ENCODE measurements around the gene CNKSR3.

The CNKSR3 gene

DNA sequence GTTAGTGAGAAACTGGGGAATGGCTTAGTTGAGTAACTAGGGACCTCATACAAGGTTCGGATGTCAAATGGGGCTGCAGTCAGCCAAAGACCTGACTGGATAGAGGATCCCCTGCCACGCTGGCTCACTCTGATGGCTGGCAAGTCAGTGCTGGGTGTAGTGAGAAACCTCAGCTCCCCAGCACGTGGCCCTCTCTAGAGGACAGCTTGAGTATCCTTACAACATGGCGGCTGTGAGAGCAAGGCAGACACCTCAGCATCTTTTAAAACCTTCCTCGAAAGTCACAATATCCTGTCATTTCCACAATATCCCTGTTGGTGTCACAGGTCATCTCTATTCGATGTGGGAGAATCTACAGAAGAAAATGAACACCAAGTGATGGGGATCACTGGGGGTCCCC is 127.2 kb downstream of the CNKSR3 start:
- DNase-seq (ENCODE audit: low read depth): no peak

DNA sequence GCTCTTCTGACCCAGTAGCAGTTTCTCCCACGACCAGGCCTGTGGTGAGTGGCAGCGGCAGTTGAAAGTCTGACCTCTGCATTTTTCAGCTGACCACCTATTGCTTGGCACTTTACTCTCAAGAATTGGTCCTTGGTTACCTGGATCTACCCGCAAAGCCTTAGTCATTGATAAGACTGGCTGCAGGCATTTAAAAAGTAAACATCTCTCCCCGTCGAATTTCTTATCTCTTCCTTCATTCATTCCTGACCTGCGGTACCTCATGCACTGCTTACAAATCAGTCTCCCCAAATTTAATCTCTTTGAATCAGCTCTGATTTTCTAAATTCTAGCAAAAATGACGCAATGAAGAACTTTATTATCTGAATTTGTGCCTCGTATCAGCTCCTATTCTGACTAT is 127.7 kb downstream of the CNKSR3 start:
- DNase-seq (ENCODE audit: low read depth): no peak

DNA sequence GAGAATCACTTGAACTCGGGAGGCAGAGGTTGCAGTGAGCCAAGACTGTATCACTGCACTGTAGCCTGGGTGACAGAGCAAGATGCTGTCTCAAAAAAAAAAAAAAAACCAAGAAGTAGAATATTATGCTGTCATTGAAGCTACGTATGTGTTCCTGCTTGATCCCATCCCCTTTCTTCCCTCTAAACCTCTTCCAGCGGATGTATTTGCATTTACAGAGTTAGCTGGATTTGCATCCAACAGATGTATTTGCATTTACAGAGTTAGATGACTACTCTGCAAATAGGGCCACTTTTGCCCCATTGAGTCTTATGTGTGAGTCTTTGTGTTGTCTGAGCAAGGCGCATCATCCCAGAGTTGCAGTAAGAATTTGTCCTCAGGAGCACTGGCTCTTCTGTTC is 128.9 kb downstream of the CNKSR3 start:
- DNase-seq (ENCODE audit: low read depth): no peak

DNA sequence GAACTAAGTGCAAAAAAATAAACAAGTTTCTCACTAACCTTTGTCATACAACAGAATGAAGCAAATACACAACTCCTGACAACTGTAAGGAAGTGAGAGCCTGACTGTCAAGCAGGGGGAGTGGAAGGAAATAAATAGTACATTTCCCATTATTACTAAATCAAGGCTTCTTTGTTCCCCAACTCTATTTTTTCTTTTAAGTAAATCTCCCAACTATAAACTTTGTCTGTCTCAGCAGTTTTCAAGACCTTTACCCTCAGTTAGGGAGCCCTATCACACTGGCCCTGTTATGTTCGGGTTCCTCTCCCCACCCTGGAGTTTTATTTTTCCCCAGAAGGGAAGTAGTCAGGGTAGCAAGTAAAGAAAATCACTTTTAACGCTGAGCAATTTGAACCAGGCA is 129.7 kb downstream of the CNKSR3 start:
- no peak for DNase-seq (ENCODE audit: low read depth)

DNA sequence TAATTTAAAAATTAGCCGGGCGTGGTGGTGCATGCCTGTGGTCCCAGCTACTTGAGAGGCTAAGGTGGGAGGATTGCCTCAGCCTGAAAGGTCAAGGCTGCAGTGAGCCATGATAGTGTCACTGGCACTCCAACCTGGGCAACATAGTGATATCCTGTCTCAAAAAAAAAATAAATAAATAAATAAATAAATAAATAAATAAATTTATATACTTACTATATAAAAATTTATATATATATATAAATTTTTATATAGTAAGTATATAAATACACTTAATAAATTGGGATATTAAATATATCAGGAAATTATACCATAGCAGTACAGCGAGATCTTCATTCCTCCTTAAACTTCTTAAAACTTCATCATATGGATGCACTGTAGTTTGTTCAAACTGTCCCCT is 130.9 kb downstream of the CNKSR3 start:
- no peak for DNase-seq (ENCODE audit: low read depth)

DNA sequence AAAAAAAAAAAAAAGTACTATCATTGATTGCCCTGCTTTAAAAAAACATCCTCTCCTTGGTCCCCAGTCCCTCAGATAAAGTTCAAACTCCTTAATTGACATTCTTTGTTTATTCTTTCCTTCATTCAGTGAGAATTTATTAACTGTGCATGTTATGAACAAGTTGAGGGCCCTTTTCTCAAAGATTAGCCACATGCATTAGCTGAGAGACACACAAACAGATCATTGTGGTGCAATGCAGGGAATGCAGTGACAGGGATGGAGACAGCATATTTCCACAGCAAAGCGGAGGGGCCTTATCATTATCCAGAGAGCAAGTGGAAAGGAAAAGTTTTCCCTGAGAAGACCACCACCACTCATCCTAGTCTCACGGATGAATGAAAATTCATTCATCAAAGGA is 132.0 kb downstream of the CNKSR3 start:
- no peak for DNase-seq (ENCODE audit: low read depth)

DNA sequence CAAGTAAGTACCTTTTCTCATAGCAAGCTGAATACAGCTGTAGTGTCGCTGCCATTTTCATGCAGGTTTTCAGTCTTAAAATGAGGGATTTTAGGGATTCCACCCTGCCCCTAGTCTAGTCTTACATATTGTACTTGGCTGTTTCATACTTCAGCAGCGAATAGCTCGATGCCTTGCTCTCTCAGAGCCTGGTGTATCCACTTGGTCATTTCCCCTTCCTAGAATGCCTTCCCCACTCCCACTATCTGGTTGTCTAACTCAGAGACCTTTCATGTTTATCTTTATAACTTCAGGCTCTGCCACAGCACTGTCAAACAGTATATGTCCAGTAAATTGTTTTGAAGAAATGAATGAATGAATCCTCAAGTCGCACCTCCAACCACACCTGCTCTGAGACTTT is 132.8 kb downstream of the CNKSR3 start:
- DNase-seq (ENCODE audit: low read depth): no peak

DNA sequence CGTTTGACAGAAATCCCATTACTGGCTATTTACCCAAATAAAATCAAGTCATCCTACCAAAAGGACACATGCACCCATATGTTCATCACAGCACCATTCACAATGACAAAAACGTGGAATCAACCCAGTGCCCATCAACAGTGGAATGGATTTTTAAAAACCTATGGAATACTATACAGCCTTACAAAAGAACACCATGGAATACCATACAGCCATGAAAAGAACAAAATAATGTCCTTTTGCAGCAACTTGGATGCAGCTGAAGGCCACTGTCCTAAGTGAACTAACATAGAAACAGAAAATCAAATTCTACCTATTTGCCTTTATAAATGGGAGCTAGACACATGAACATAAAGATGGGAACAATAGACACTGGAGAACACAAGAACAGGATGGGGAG is 136.5 kb downstream of the CNKSR3 start:
- no peak for DNase-seq (ENCODE audit: low read depth)

DNA sequence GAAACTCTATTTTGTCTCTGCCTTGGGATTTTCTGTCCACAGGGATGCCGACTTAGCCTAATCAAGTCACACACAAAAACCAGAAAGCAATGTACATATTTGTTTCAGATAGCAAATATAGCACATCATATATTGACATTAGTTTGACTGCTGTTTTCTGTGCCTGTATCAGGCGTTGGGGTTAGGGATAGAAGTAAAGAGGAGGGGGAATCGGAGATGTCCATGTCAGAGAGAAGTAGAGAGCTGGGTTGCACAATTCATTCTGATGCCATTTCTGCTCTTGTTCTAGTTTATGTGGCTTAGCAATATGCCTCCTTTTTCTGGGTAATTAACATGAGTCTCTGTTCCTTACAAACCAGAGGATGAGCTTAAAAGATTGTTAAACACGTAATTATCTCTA is 139.2 kb downstream of the CNKSR3 start:
- no peak for DNase-seq (ENCODE audit: low read depth)

DNA sequence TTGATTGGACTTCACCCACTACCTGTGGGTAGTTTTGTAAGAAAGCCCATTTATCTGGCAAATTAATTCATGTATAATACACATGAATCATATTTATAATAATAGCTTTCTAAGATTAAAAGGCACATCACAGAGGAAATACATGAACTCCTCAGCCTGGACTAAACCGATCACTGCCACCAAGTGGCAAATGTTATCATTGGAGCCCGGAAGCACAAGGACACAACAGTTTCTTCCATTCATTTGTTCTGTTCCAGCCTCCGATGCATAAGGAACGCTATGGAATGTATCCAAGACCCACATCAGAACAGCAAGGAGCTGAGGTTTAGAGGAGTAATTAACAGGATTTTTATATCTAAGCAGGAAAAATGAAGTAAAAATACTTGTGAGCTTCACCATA is 139.9 kb downstream of the CNKSR3 start:
- DNase-seq (ENCODE audit: low read depth): peak; percentile 39

DNA sequence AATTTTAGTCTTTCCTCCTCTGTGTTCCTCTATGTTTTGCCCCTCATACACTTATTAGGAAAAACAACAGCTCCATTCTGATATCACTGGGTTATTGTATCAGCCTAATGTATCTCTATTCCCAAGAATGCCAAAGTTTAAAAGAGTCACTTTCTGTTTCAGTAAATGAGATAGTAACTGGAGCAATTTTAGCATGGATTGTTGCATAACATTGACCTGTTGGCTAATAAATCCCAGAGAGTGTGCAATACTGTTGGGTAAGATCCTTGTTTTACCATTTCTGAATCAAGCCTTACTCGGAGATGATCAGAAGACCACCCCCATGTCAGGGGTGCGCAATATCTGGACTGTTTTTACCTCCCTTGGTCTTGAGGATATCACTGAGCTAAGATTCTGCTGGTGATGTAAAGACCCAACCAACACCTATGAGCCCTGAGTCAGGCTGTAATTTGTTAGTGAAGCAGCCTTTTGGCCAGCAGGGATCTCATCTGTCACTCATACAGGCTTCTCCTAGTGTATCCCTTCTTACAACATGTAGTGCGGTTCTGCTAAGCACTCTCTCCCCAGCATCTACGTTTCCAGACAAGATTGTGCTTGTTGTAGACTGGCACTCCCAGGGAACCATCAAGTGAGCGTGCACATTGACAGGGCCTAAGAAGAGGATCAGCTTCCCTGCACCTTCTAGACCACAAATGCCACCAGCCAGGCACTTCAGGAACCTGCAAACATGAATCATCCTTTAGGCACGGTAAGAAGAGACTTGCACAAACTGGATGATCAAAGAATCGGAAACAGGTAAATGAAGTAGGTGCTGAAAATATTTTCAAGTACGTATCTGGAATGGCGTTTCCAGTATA is 142.4 kb downstream of the CNKSR3 start:
- DNase-seq (ENCODE audit: low read depth): peak; percentile 17

DNA sequence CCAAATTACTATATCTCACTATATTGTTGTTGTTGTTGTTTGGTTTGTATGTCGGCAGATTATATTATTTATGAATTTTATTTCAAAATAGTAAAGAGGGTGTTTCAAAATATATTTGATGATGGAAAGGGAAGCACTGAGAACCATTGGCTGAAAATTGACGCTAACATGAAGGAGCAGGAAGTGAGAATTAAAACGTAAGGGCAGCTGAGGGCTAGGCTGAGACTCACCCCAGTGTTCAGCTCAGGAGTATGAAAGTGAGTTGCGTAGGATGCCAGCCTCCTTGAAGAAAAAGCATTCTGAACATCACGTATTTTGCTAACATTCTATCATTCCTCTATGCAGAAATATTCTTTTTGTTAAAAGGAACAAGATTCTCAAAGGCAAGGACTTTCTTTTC is 143.1 kb downstream of the CNKSR3 start:
- DNase-seq (ENCODE audit: low read depth): no peak

DNA sequence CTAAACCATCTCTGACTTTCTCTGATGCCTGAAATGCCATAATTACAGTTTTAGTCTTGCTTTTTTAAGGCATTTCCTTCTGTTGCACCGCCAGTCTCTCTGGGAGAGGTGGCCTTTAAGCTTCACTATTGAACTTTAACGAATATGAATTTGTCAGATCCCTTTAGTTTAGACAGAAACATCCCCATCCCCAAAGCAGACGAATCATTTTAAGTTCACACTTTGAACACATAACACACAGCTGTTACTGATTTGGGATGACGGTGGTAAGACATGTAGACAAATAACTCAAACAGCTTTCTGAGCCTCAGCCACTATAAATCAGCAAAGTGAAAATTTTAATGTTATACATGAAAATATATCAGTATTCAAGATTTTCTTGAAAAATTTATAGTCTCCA is 146.7 kb downstream of the CNKSR3 start:
- no peak for DNase-seq (ENCODE audit: low read depth)

DNA sequence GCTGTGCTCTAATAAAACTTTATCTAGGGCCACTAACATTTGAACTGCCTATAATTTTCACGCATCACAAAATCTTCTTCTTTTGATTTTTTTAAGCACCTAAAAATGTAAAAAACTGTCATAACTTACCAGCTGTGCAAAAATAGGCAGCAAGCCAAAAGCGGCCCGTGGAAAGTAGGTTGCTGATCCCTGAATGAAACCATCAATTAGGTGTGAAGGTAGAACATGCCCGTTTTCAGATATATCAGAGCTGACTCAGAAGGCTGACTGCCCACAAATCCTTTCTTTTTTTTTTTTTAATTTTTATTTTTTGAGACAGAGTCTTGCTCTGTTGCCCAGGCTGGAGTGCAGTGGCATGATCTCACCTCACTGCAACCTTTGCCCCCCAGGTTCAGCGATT is 149.0 kb downstream of the CNKSR3 start:
- DNase-seq (ENCODE audit: low read depth): no peak

DNA sequence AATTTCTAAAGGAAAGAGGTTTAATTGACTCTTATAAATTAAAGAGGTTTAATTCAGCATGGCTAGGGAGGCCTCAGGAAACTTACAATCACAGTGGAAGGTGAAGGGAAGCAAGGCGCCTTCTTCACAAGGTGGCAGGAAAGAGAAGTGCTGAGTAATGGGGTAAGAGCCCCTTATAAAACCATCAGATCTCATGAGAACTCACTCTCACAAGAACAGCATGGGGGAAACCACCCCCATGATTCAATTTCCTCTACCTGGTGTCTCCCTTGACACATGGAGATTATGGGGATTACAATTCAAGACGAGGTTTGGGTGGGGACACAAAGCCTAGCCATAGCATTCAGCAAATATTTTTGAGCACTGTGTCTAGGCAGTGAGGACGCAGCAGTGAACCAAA is 150.0 kb downstream of the CNKSR3 start:
- DNase-seq (ENCODE audit: low read depth): no peak

DNA sequence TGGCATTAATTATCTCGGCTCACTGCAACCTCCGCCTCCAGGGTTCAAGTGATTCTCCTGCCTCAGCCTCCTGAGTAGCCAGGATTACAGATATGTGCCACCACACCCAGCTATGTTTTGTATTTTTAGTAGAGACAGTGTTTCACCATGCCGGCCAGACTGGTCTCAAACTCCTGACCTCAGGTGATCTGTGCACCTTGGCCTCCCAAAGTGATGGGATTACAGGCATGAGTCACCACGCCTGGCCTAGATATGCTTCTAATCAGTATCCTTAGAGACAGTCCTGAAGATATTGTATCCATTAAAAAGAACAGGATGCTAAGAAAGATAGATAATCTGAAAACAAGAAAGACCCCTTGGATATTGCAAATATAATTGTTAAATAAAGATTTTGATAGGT is 150.8 kb downstream of the CNKSR3 start:
- DNase-seq (ENCODE audit: low read depth): no peak

DNA sequence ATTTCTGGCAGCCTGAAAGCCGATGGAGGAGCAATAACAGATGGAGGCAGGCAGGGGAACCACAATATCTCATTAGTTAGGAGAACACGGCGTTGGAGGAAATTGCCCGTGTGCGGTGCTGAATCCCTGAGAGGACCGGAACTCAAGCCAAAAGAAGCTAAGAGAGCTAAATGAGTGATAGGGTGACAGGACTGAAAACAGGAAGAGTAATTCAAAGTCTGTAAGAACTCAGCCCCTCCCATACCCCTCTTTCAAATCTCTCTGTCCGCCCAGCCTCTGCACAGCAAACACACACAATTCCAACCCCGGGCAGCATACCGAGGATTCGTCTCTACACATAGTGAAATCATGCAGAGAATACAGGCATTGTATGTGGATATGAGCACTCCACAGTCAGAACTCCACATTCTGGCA is 151.3 kb downstream of the CNKSR3 start:
- no peak for DNase-seq (ENCODE audit: low read depth)

DNA sequence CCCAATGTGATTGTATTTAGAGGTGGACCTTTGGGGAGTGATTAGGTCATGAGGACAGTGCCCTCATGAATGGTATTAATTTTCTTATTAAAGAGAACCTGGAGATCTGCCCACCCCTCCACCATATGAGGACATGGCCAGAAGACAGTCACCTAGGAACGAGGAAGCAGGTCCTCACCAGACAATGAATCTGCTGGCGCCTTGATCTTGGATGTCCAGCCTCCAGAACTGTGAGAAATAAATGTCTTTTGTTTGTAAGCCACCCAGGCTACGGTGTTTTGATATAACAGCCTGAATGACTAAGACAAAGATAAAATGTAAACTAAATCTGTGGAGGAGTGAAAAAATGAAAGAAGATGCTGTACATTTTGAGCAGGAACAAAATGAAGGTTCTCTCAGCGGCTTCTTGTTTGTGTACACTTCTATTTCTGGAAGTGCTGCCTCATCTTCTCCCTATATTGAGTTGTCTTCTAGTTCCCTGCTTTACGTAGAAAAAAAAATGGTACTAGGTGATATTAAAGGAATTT is 152.4 kb downstream of the CNKSR3 start:
- no peak for DNase-seq (ENCODE audit: low read depth)

DNA sequence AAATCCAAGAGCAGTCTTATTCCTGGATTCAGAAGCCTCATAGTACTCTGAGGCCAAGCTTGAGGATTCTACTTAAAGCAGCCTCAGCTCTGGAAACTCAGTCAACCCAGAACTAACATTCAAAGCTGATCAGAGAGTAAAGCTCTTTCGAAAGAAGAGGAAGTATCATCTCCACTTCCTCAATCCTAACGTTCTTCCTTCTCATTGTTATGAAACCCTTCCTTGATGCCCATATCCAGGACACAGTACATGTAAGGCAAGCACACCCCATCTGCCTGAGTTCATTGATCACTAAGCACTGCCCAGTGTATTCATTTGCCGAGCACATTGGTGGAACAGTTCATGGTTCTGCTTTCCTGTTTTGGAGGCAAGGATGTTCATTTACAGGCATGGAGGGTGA is 153.8 kb downstream of the CNKSR3 start, which contains the start of gene IPCEF1:
Gene IPCEF1, minus strand, starts transcription at position 114 of the 400 bp plus-strand sequence. CDS start 90,856 bp downstream, outside the sequence.
- no peak for DNase-seq (ENCODE audit: low read depth)

DNA sequence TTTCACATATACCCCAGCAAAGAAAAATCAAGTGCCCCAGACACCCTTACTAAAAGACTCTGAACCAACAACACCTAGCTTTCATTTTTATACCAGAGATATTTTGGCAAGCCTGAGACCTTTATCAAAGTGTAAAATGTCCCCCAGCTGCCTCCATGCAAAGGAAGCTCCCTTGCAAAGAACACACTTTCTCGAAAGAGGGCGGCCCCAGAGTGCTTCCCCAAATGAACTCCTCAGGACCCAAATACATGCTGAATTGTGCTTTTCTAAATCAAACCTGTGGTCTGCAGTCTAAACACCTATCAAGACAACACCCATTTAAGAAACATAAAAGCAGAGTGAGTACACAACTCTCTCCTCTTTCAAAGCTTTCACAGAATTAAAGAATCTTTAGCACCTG is 154.4 kb downstream of the CNKSR3 start:
- DNase-seq (ENCODE audit: low read depth): no peak

DNA sequence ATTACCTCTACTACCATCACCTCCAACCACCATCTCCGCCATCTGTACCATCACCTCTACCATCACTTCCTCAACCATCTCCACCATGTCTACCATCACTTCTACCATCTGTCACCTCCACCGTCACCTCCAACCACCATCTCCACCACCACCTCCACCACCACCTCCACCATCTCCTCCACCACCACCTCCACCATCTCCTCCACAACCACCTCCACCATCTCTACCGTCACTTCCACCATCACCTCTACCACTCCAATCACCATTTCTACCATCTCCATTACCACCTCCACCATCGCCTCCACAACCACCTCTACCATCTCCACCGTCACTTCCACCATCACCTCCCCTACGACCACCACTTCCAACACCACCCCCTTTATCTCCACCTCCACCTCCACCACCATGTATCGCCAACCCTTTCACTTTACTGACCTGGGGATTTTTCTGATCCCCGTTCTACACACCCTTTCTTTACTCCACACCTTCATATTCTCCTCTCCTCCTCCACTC is 156.2 kb downstream of the CNKSR3 start:
- DNase-seq (ENCODE audit: low read depth): no peak

DNA sequence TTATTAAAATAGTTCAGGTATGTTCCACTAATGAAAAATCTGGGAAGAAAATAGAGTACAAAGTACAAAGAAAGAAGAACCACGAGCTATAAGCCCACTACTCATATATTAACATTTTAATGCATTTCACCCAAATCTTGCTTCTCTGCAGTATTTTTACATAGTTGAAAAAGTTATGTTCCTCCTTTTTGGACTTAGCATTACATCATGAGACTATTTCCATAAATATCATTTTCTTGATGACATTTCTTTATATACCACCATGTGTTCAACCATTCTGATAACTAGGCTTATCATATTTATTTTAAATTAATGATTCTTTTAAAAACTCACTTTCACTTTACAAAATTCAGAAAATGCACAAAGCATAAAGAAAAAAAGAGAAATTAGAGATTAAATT is 156.9 kb downstream of the CNKSR3 start:
- DNase-seq (ENCODE audit: low read depth): no peak

DNA sequence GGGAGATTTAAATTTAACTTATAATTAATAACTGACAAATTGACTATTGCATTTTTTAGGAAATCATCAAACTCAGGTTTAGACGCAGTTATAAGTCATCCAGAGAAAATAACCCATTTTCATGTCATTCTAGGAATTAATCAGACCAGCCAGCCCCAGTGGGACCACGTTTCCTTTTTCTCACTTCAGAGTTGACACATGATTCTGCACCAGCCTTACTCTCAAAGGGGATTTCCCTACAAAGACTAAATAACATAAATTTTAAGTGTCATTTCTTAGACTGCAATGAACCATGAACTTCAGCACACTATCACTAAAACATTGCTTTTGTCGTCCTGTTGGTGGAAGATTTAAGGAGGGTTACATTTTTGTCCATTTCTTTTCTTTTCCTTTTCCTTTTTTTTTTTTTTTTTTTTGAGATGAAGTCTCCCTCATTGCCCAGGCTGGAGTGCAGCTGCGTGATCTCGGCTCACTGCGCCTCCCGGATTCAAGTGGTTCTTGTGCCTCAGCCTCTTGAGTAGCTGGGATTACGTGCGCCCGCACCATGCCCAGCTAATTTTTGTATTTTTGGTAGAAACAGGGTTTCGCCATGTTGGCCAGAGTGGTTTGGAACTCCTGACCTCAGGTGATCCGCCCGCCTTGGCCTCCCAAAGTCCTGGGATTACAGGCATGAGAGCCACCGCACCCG is 157.4 kb downstream of the CNKSR3 start:
- no peak for DNase-seq (ENCODE audit: low read depth)
